ENCODE data around the gene MAP1B.
"Not testable (repeated sequence)": the region's sequence is repeated elsewhere in the genome, so short reads cannot be mapped to it uniquely, and the experiment has no call there.

The MAP1B gene

DNA sequence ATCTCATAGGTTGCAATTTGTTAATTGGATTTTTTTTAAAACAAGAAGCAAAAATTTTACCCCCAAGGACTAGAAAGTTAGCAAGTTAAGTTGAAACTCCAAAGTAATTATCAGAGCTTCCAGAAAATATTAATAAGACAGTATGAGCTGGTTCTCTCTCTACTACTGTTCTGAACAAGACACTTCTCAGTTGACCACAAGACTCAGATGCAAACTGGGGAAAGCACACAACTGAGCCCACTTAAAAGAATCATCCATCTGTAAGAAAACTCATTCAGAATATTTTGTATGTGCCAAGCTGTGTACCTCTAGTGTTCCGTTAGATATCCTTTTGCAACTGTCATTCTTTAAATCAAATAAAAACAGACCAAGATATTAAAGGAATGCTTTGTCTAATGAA, 60.0 kb downstream of the MAP1B start:
- H3K4me1 ChIP-seq (ENCODE audit: insufficient read depth, low read length) = peaks cover 48% of the 10 kb centered on the region
- peak overlapping the region; percentile 30; the same call in 1 of the 2 replicates for H3K9ac ChIP-seq (ENCODE audit: low read depth, low read length)
- no peaks in the 10 kb centered on the region for H3K27me3 ChIP-seq (ENCODE audit: insufficient read depth, low read length)
- no peaks in the 10 kb centered on the region for H3K9me3 ChIP-seq (ENCODE audit: insufficient read depth, low read depth, low read length)
- no peak overlapping the region for H3K4me3 ChIP-seq (ENCODE audit: low read length)
- H3K27ac ChIP-seq (ENCODE audit: low read length) = no peak overlapping the region
- H3K36me3 ChIP-seq (ENCODE audit: insufficient read depth, low read depth, low read length) = peaks cover 5% of the 10 kb centered on the region; the same call in 1 of the 2 replicates

DNA sequence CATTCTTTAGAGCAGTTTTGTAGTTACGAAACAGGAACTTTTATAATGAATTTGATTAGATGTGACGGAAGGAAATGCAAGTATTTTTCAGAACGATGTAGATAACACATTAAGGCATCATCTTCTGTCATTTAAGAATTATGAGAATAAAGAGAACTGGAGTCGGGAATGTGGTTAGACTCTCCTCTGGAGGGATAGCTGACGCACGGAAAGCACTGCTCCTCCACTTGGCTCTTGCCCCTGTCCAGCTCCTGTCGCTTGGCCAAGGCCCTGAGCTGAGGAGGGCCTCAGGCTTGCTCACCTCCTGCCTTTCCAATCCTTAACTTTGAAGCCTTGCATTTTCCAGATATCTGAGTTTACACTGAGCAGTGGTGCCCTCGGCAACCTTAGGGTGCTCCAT, 60.5 kb downstream of the MAP1B start:
- H3K27ac ChIP-seq (ENCODE audit: low read length) = no peak overlapping the region
- H3K27me3 ChIP-seq (ENCODE audit: insufficient read depth, low read length) = no peaks in the 10 kb centered on the region

DNA sequence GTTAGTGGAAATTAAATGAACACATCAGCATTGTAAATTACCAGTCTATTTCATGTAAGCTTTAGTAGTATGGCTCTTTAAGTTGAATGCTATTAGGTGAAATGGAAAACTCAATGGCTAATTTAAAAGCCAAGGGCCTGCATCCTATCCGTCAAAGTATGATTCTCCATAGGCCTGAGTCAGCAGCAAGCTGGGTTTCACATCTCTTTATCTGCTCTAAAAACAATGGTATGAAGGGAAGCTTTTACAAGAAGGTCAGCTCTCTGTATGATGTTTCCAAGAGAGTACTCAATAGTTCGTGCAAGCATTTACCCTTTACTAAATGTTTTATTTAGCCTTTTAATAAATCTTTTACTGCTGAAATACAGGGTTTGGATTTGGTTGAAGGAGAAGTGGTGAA, 62.8 kb downstream of the MAP1B start:
- Histone ChIP-seq H3K36me3 (ENCODE audit: insufficient read depth, low read depth, low read length) (peaks cover 10% of the 10 kb centered on the region; the same call in 1 of the 2 replicates), H3K27ac (ENCODE audit: low read length) (no peak overlapping the region), H3K9me3 (ENCODE audit: insufficient read depth, low read depth, low read length) (no peaks in the 10 kb centered on the region), H3K4me3 (ENCODE audit: low read length) (no peak overlapping the region), H3K9ac (ENCODE audit: low read depth, low read length) (no peak overlapping the region), H3K27me3 (ENCODE audit: insufficient read depth, low read length) (no peaks in the 10 kb centered on the region), H3K4me1 (ENCODE audit: insufficient read depth, low read length) (peaks cover 48% of the 10 kb centered on the region)

More for the DNA sequence above, 60.5 kb downstream of the MAP1B start:
- Histone ChIP-seq H3K4me1 (ENCODE audit: insufficient read depth, low read length) (peaks cover 48% of the 10 kb centered on the region), H3K9ac (ENCODE audit: low read depth, low read length) (no peak overlapping the region), H3K9me3 (ENCODE audit: insufficient read depth, low read depth, low read length) (no peaks in the 10 kb centered on the region), H3K4me3 (ENCODE audit: low read length) (no peak overlapping the region), H3K36me3 (ENCODE audit: insufficient read depth, low read depth, low read length) (peaks cover 5% of the 10 kb centered on the region; the same call in 1 of the 2 replicates)

DNA sequence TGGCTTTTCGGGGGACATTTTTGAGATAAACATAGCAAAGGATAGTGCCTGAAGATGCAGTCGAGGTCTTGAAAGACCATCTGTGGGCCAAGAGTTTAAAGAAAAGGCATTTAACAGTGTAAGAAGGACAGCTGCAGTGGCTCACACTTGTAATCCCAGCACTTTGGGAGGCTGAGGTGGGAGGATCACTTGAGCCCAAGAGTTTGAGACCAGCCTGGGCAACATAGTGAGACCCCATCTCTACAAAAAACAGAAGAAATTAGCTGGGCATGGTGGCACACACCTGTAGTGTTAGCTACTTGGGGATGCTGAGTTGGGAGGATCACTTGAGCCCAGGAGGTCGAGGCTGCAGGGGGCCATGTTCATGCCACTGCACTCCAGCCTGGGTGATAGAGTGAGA, 63.9 kb downstream of the MAP1B start:
- peaks cover 37% of the 10 kb centered on the region for H3K4me1 ChIP-seq (ENCODE audit: insufficient read depth, low read length)
- not testable (repeated sequence) for H3K9ac ChIP-seq (ENCODE audit: low read depth, low read length); H3K27ac ChIP-seq (ENCODE audit: low read length); H3K27me3 ChIP-seq (ENCODE audit: insufficient read depth, low read length); H3K9me3 ChIP-seq (ENCODE audit: insufficient read depth, low read depth, low read length); H3K4me3 ChIP-seq (ENCODE audit: low read length)
- H3K36me3 ChIP-seq (ENCODE audit: insufficient read depth, low read depth, low read length) = peaks cover 14% of the 10 kb centered on the region; the same call in 1 of the 2 replicates

DNA sequence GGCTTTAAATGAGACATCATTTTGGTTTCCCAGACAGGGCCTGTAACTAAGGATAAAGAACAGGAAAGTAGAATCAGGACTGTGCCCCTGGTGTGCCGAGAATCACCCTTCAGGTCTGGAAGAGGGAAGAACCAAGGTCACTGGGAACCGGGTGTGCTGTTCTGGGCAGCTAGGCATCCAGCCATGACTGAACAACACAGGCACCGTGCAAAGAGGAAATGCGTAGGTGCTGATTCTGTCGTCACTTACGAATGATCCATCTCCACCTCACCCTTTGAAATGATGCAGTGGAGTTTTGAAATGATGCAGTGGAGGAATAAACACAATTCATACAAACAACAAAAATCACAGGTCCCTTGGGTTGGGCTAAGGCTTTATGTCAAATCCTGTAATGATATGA, 64.4 kb downstream of the MAP1B start:
- no peak overlapping the region for H3K4me3 ChIP-seq (ENCODE audit: low read length)
- no peak overlapping the region for H3K27ac ChIP-seq (ENCODE audit: low read length)
- H3K9ac ChIP-seq (ENCODE audit: low read depth, low read length) = no peak overlapping the region
- peaks cover 14% of the 10 kb centered on the region; the same call in 1 of the 2 replicates for H3K36me3 ChIP-seq (ENCODE audit: insufficient read depth, low read depth, low read length)
- no peaks in the 10 kb centered on the region for H3K27me3 ChIP-seq (ENCODE audit: insufficient read depth, low read length)
- H3K4me1 ChIP-seq (ENCODE audit: insufficient read depth, low read length) = peaks cover 32% of the 10 kb centered on the region; the same call in 1 of the 2 replicates
- H3K9me3 ChIP-seq (ENCODE audit: insufficient read depth, low read depth, low read length) = no peaks in the 10 kb centered on the region

DNA sequence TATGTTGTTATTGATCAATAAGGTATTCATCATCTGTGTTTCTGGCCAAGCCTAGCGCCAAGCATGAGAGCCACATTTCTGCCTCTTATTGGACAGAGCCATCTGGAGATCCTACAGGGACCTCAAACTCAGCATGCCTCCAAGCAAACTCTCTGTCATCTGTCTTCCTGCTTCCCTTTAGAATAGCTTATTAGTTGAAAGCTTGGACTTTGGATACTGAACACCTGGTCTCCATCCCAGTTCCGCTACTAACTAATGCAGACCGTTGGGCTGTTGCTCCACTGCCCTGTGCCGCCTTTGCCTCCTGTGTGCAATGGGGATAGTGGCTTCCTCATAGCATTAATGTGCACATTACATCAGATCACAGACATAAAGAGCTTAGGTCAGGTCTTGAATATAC, 65.5 kb downstream of the MAP1B start:
- Histone ChIP-seq H3K4me3 (ENCODE audit: low read length) (no peak overlapping the region), H3K9me3 (ENCODE audit: insufficient read depth, low read depth, low read length) (no peaks in the 10 kb centered on the region), H3K27ac (ENCODE audit: low read length) (no peak overlapping the region), H3K9ac (ENCODE audit: low read depth, low read length) (no peak overlapping the region), H3K36me3 (ENCODE audit: insufficient read depth, low read depth, low read length) (peaks cover 14% of the 10 kb centered on the region; the same call in 1 of the 2 replicates), H3K27me3 (ENCODE audit: insufficient read depth, low read length) (no peaks in the 10 kb centered on the region), H3K4me1 (ENCODE audit: insufficient read depth, low read length) (peaks cover 21% of the 10 kb centered on the region; the same call in 1 of the 2 replicates)

DNA sequence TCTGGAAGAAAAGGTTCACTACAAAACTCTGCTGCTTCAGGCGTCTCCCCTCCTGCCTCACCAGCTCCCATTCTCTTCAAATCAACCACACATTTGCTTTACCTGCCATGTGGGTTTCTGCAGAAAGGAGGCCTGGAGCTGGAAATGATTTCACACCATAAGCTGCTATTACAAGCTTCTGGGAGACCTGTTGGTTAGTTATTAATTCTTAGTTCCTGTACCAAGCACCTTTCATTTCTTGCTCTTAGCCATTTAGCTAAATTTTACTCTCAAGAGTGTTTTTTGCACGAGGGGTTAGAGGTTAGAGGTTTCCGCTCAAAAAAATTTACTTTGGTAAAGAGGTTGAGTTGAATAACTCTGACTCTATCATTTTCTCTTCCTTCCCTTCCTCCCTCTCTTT, 70.3 kb downstream of the MAP1B start:
- no peaks in the 10 kb centered on the region for H3K27me3 ChIP-seq (ENCODE audit: insufficient read depth, low read length)
- no peak overlapping the region for H3K27ac ChIP-seq (ENCODE audit: low read length)
- peaks cover 10% of the 10 kb centered on the region; the same call in 1 of the 2 replicates for H3K36me3 ChIP-seq (ENCODE audit: insufficient read depth, low read depth, low read length)
- H3K4me3 ChIP-seq (ENCODE audit: low read length) = no peak overlapping the region
- H3K4me1 ChIP-seq (ENCODE audit: insufficient read depth, low read length) = peaks cover 9% of the 10 kb centered on the region; the same call in 1 of the 2 replicates
- no peak overlapping the region for H3K9ac ChIP-seq (ENCODE audit: low read depth, low read length)
- H3K9me3 ChIP-seq (ENCODE audit: insufficient read depth, low read depth, low read length) = no peaks in the 10 kb centered on the region

DNA sequence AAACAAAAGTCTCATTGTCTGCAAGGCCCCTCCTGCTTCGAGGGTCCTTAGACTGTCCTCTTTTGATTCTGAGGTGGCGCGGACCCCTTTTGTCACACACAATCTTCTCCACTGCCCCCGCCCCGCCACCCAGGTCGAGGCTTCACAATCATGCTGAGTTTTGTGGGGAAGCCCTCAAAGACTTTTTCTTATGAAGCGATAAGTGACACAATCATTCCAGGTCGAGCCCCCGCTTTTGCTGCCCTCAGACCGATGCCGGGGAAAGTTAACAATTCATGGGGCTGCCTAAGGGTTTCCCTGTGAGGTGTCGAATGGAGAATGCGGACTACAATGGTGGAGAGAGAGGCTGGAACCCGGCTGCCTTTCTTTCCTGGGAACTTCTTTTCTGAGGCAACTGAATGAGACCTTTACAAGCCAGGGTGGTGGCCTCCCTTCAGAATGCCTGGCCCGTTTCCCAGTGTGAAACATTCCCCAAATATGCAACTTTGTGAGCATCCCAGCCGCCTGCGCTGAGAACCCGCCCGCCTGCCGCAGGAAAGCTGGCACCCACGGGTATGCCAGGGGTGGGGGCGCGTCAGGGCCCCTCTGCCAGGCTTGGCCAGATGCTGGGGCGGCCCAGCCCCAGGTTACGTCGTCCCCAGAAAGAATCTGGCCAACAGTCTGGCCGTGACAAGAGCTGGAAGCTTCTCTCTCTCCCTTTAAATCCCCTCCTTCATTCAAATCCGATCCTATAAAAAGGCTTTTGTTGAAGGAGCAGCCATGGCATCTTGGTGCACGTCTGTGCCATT, 71.9 kb downstream of the MAP1B start:
- H3K27ac ChIP-seq (ENCODE audit: low read length) = no peak overlapping the region
- H3K36me3 ChIP-seq (ENCODE audit: insufficient read depth, low read depth, low read length) = peaks cover 14% of the 10 kb centered on the region
- no peak overlapping the region for H3K4me3 ChIP-seq (ENCODE audit: low read length)

DNA sequence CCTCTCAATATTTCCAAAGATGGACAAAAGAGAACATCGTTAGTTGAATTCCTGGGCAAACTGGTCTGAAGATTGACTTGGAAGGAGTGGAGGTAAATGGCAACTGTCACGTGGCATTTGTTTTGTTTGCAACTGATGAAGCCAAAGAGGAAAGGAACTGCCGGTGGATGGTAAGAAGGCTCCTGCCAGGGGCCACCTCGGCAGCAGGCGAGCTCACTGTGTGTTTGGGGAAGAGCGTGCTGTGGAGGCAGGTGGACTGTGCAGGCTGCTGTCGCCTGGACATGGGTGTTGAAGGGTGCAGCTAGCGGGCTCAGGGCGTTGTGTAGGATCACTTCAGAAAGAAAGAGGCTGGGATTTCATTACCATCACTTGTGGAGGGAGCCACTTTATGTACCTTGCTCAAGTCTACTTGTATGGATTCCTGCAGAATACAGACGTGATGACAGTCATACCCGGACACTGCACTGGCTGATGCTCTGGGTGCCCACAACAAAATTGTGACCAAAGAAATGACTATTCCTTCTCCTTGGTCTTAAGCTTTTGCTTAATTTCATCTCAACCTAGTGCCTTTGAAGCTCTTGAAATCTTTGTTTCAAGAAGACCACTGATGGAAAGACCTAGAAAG, 72.7 kb downstream of the MAP1B start:
- no peak overlapping the region for H3K9ac ChIP-seq (ENCODE audit: low read depth, low read length)
- no peaks in the 10 kb centered on the region for H3K27me3 ChIP-seq (ENCODE audit: insufficient read depth, low read length)
- H3K9me3 ChIP-seq (ENCODE audit: insufficient read depth, low read depth, low read length) = no peaks in the 10 kb centered on the region
- no peak overlapping the region for H3K4me3 ChIP-seq (ENCODE audit: low read length)
- no peak overlapping the region for H3K27ac ChIP-seq (ENCODE audit: low read length)
- H3K36me3 ChIP-seq (ENCODE audit: insufficient read depth, low read depth, low read length) = peaks cover 21% of the 10 kb centered on the region
- peaks cover 22% of the 10 kb centered on the region; the same call in 1 of the 2 replicates for H3K4me1 ChIP-seq (ENCODE audit: insufficient read depth, low read length)

More for the DNA sequence above, 71.9 kb downstream of the MAP1B start:
- Histone ChIP-seq H3K9me3 (ENCODE audit: insufficient read depth, low read depth, low read length) (no peaks in the 10 kb centered on the region), H3K9ac (ENCODE audit: low read depth, low read length) (no peak overlapping the region), H3K27me3 (ENCODE audit: insufficient read depth, low read length) (no peaks in the 10 kb centered on the region), H3K4me1 (ENCODE audit: insufficient read depth, low read length) (peaks cover 22% of the 10 kb centered on the region; the same call in 1 of the 2 replicates)

DNA sequence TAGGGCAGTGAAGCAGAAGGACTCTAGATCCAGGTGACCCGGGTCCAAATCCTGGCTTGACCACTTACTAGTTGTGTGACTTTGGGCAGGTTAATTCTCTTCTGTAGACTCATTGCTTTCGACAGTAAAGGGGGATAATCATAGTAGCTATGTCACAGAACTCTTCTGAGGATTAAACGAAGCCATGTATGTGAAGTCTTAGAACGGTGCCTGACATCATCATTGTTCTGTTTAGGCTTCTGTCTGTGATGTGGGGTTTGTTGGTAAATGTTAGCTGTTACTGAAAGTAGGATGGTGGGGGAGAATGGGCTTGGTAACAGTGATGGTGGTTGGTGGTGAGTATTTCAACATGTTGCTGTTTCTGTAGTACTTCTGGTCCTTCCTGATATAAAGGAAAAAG, 73.7 kb downstream of the MAP1B start:
- no peak overlapping the region for H3K4me3 ChIP-seq (ENCODE audit: low read length)
- no peaks in the 10 kb centered on the region for H3K9me3 ChIP-seq (ENCODE audit: insufficient read depth, low read depth, low read length)
- no peak overlapping the region for H3K27ac ChIP-seq (ENCODE audit: low read length)
- H3K9ac ChIP-seq (ENCODE audit: low read depth, low read length) = no peak overlapping the region
- H3K27me3 ChIP-seq (ENCODE audit: insufficient read depth, low read length) = no peaks in the 10 kb centered on the region
- peaks cover 27% of the 10 kb centered on the region for H3K36me3 ChIP-seq (ENCODE audit: insufficient read depth, low read depth, low read length)
- peaks cover 22% of the 10 kb centered on the region; the same call in 1 of the 2 replicates for H3K4me1 ChIP-seq (ENCODE audit: insufficient read depth, low read length)

DNA sequence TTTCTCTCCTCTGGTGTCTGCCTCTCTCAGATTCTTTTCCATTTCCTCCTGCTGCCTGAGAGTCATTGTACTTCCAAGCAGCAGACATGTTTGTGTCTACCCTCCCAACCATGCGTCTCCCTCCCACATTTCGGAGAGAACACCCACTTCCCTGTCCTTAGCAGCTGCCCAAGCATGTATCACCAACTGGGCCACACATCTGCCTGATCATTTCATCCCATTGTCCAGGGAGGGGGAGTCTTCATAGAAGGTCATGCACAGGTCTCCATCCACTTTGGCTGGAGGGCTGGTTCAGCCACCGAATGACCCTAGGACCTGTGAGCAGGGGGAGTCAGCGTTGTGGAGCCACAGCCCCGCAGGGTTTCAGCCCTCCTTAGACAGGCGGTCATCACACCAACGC, 75.4 kb downstream of the MAP1B start:
- Histone ChIP-seq H3K9ac (ENCODE audit: low read depth, low read length) (no peak overlapping the region), H3K4me1 (ENCODE audit: insufficient read depth, low read length) (peaks cover 22% of the 10 kb centered on the region; the same call in 1 of the 2 replicates), H3K36me3 (ENCODE audit: insufficient read depth, low read depth, low read length) (peaks cover 44% of the 10 kb centered on the region)

DNA sequence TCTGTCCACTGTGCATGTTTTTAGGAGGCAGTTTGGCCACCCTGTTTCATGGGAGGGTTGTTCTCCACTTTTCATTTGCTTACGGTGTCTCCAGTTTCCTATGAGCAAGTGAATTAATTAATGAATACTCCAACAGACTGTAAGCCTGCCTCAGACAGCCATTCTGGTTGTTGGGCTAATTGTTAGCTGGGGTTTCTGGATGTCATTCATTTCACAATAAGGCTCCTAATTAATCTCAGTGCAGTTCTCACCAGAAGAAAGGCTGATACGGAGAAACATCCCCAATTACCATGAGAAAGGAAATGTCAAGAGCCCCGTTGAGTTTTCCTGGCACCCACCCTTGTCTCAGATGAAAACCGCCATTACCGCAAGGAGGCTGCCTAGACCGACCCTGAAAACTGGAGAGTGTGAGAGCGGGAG, 75.8 kb downstream of the MAP1B start:
- Histone ChIP-seq H3K27me3 (ENCODE audit: insufficient read depth, low read length) (no peaks in the 10 kb centered on the region), H3K4me1 (ENCODE audit: insufficient read depth, low read length) (peaks cover 22% of the 10 kb centered on the region; the same call in 1 of the 2 replicates), H3K36me3 (ENCODE audit: insufficient read depth, low read depth, low read length) (peaks cover 49% of the 10 kb centered on the region), H3K27ac (ENCODE audit: low read length) (peak overlapping the region; percentile 11), H3K4me3 (ENCODE audit: low read length) (no peak overlapping the region), H3K9me3 (ENCODE audit: insufficient read depth, low read depth, low read length) (no peaks in the 10 kb centered on the region), H3K9ac (ENCODE audit: low read depth, low read length) (no peak overlapping the region)

More for the DNA sequence above, 75.4 kb downstream of the MAP1B start:
- no peak overlapping the region for H3K4me3 ChIP-seq (ENCODE audit: low read length)
- H3K27ac ChIP-seq (ENCODE audit: low read length) = no peak overlapping the region
- H3K9me3 ChIP-seq (ENCODE audit: insufficient read depth, low read depth, low read length) = no peaks in the 10 kb centered on the region
- H3K27me3 ChIP-seq (ENCODE audit: insufficient read depth, low read length) = no peaks in the 10 kb centered on the region

All from iPS-20b (cell line).